Uterus (tissue), 4 donors: ENCODE data around the gene MXRA7. TPM values are rescaled to one million over a fixed set of nuclear protein-coding genes. Genes with fewer than 3 reads are reported as not detected.

Experiments used
- DNase-seq, 2 donors: peaks; one replicate each; pipeline ENCODE4 v3.0.0-alpha.2; 2019 to 2020
- H3K27ac ChIP-seq, 2 donors: fragments of 200-600 bp; sonication (generic); 1 replicate in 1 of 2; 2 replicates in 1 of 2; pipeline ENCODE4 v1.5.1; 2016 to 2018
- H3K27me3 ChIP-seq, 2 donors: fragments of 200-600 bp; sonication (generic); one replicate each; pipeline ENCODE4 v1.5.1; 2018 to 2019; ENCODE audit warnings: control low read depth in 1 of 2
- H3K36me3 ChIP-seq, 2 donors: fragments of 200-600 bp; sonication (generic); one replicate each; pipeline ENCODE4 v1.5.1; 2019; ENCODE audit warnings: control low read depth in 1 of 2
- H3K4me1 ChIP-seq, 2 donors: fragments of 200-600 bp; sonication (generic); one replicate each; pipeline ENCODE4 v1.5.1; 2018 to 2019; ENCODE audit warnings: control low read depth in 1 of 2
- H3K4me3 ChIP-seq, 2 donors: fragments of 200-600 bp; sonication (generic); 1 replicate in 1 of 2; 2 replicates in 1 of 2; pipeline ENCODE4 v1.5.1; 2018 to 2019; ENCODE audit warnings: mild to moderate bottlenecking in 1 of 2
- H3K9me3 ChIP-seq, 2 donors: fragments of 200-600 bp; sonication (generic); one replicate each; pipeline ENCODE4 v1.5.1; 2019; ENCODE audit warnings: control low read depth in 1 of 2
- POLR2A ChIP-seq, 2 donors: fragments of 450-650 bp; IDR thresholded peaks; one replicate each; pipeline ENCODE4 v1.6.1; 2016; ENCODE audit warnings: antibody characterized with exemption in 2 of 2, mild to moderate bottlenecking in 1 of 2, moderate library complexity in 1 of 2
- intact Hi-C: fragments of 100-400 bp; cut with DNase I; formaldehyde crosslinking; loops from one replicate; pipeline ENCODE4 v1.15.1; 2023; ENCODE audit warnings: low total_unique reads
- total RNA-seq, 4 donors: library from RNA; depleted of rRNA in 3 of 4; stranded (reverse); fragments of >200 nt in 3 of 4; gene quantifications; one replicate each; pipeline versions ENCODE4 v1.1.0 to v1.2.4, GENCODE V29; 2014 to 2023
- TF ChIP-seq, protein P1 (sequence below), 4 experiments: fragments of 200-600 bp in 2 of 4; fragments of 450-650 bp in 2 of 4; sonication (generic) in 2 of 4; IDR thresholded peaks; one replicate each; pipeline ENCODE4 v1.5.1; 2016 to 2019; ENCODE audit warnings: antibody characterized with exemption in 4 of 4, mild to moderate bottlenecking in 2 of 4, moderate library complexity in 1 of 4
- donor health status: DM: yes; HTN: yes; CAD: no.

Gene MXRA7
- total RNA-seq, 4 donors from 2014 or later, result 174 to 250 (median 197) TPM

GRCh38 chr17:76690596-76691280 lies 20.0 kb downstream of the MXRA7 start:
- no peak for DNase-seq
- peak overlapping the region in 1 of 2 donors; percentile 34 for H3K27ac ChIP-seq

GRCh38 chr17:76689859-76690258 lies 20.9 kb downstream of the MXRA7 start:
- Histone ChIP-seq H3K27me3 (no peaks in the 10 kb centered on the region), H3K27ac (peak overlapping the region; percentile 83 to 90), H3K4me1 (peaks cover 7 to 23% of the 10 kb centered on the region in 2 donors), H3K36me3 (no peaks in the 10 kb centered on the region), H3K4me3 (no peak overlapping the region), H3K9me3 (no peaks in the 10 kb centered on the region)
- DNase-seq, result no peak
- no peak for TF ChIP-seq POLR2A (IDR thresholded peaks at IDR 0.05)
- TF ChIP-seq, protein P1, sequence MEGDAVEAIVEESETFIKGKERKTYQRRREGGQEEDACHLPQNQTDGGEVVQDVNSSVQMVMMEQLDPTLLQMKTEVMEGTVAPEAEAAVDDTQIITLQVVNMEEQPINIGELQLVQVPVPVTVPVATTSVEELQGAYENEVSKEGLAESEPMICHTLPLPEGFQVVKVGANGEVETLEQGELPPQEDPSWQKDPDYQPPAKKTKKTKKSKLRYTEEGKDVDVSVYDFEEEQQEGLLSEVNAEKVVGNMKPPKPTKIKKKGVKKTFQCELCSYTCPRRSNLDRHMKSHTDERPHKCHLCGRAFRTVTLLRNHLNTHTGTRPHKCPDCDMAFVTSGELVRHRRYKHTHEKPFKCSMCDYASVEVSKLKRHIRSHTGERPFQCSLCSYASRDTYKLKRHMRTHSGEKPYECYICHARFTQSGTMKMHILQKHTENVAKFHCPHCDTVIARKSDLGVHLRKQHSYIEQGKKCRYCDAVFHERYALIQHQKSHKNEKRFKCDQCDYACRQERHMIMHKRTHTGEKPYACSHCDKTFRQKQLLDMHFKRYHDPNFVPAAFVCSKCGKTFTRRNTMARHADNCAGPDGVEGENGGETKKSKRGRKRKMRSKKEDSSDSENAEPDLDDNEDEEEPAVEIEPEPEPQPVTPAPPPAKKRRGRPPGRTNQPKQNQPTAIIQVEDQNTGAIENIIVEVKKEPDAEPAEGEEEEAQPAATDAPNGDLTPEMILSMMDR (IDR thresholded peaks at IDR 0.05), result no peak
- intact Hi-C loops, result no loop called here

More at GRCh38 chr17:76690596-76691280, 20.0 kb downstream of the MXRA7 start:
- Histone ChIP-seq H3K36me3 (no peaks in the 10 kb centered on the region), H3K27me3 (no peaks in the 10 kb centered on the region), H3K4me1 (peaks cover 2 to 18% of the 10 kb centered on the region in 2 donors), H3K4me3 (no peak overlapping the region), H3K9me3 (no peaks in the 10 kb centered on the region)
- intact Hi-C loops, result no loop called here
- TF ChIP-seq POLR2A (IDR thresholded peaks at IDR 0.05), result no peak
- TF ChIP-seq, protein P1 (IDR thresholded peaks at IDR 0.05), result no peak

DNA sequence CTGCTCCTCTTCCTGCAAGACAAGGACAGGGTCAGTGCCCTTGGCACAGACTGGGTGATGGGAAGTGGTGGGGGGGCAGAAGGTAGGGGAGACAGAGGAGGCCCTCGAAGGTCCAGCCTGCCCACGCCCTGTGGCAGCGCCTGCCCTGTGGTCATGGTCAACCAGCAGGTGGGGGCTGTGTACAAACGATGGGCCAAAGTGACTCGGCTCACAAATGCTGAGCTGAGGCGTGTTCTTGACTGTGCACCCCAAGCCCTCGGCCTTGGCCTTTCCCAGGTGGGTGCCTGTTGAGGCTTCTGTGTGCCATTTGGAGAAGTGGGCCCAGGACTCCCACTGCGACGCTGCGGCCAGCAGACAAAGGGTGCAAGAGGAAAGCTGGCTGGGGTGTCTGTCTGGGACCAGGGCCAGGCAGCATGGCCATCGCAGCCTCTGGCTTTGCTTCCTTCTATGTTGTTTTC lies 22.6 kb downstream of the MXRA7 start:
- no peaks in the 10 kb centered on the region for H3K9me3 ChIP-seq
- H3K27me3 ChIP-seq, result no peaks in the 10 kb centered on the region
- intact Hi-C loops, result no loop called here
- no peak overlapping the region for H3K4me3 ChIP-seq
- peak overlapping the region; percentile 83 to 90 for H3K27ac ChIP-seq
- TF ChIP-seq, protein P1 (IDR thresholded peaks at IDR 0.05), result peak in 1 of 4 experiments; percentile 35
- no peak for TF ChIP-seq POLR2A (IDR thresholded peaks at IDR 0.05)
- DNase-seq, result peak in 1 of 2 donors; percentile 49
- peaks cover 11 to 25% of the 10 kb centered on the region in 2 donors for H3K4me1 ChIP-seq
- no peaks in the 10 kb centered on the region for H3K36me3 ChIP-seq

DNA sequence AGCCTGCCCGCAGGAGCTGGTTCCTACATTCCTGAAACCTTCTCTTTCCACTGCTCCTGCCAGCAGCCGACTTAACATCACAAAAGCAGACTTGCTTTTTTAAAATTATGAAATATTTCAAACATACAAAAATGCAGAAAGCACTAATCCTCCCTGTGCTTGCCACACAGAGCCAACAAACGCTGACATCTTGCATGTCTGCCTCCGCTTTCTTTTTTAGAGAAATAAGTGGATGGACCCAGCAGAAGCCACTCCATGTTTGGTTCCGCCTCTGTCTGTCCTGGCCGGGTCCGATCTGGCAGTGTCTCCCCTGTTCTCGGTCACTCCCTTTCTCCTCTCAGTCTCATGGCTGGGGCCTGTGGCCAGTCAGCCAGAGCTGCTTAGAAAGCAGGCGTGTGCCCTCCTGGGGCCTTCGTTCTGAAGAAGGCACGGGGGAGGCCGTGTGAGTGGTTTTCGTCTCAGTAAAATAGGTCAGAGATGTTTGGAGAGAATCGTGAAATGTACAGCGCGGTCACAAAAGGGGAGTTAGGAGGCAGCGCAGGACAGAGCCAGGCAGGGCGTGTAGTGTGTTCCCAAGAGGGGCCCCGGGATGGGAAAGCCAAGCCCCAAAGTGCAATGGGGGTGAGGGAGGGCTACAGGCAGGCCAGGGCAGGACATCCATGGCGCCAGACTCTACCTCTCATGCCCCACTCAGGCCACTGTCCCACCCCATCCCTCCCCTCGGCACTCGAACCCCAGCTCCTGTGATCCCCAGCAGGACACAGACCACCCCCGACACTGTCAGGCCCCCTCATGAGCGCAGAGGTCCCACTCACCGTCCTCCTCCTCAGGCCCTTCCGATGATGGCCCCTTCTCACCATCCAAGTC lies 23.2 kb downstream of the MXRA7 start:
- H3K4me3 ChIP-seq, result no peak overlapping the region

More for the DNA sequence above, 23.2 kb downstream of the MXRA7 start:
- Histone ChIP-seq H3K4me1 (peaks cover 18 to 25% of the 10 kb centered on the region in 2 donors), H3K27ac (peak overlapping the region; percentile 83 to 90), H3K36me3 (no peaks in the 10 kb centered on the region), H3K9me3 (no peaks in the 10 kb centered on the region), H3K27me3 (no peaks in the 10 kb centered on the region)
- TF ChIP-seq POLR2A (IDR thresholded peaks at IDR 0.05), result no peak
- TF ChIP-seq, protein P1 (IDR thresholded peaks at IDR 0.05), result no peak
- intact Hi-C loops, result no loop called here
- peak; percentile 78 to 83 for DNase-seq
